ENCODE results near the gene MLXIP.
A peak's percentile ranks its signal among the peaks of the same experiment; 100 is the strongest.

The MLXIP gene

GRCh38 chr12:122064780-122065588 is 13.6 kb upstream of the MLXIP start (continued):
- TF ChIP-seq ATF2 (tag by site-specific recombination; IDR thresholded peaks at IDR 0.05; ENCODE audit: low read depth), result 0 out of 2 replicates have a peak, but pooled peaks have one; percentile 20
- TF ChIP-seq ZNF488 (tag by site-specific recombination; IDR thresholded peaks at IDR 0.05), result no peak
- TF ChIP-seq ZEB2 (tag by site-specific recombination; IDR thresholded peaks at IDR 0.05), result 0 out of 2 replicates have a peak, but pooled peaks have one; percentile 17
- TF ChIP-seq ZBTB10 (tag by site-specific recombination; IDR thresholded peaks at IDR 0.05), result no peak
- TF ChIP-seq ZNF76 (tag by site-specific recombination; IDR thresholded peaks at IDR 0.05; ENCODE audit: borderline replicate concordance, low read depth), result peak; percentile 72; the same call in 1 of the 2 replicates
- TF ChIP-seq ZBTB20 (tag by site-specific recombination; IDR thresholded peaks at IDR 0.05), result peak; percentile 47; the same call in 1 of the 2 replicates
- no peak for TF ChIP-seq GLIS1 (tag by site-specific recombination; IDR thresholded peaks at IDR 0.05)
- no peak for TF ChIP-seq ZNF174 (tag by site-specific recombination; IDR thresholded peaks at IDR 0.05)
- TF ChIP-seq ZNF645 (tag by site-specific recombination; IDR thresholded peaks at IDR 0.05), result no peak
- TF ChIP-seq SP2 (tag by site-specific recombination; IDR thresholded peaks at IDR 0.05), result peak; percentile 81
- TF ChIP-seq TRIM28 (IDR thresholded peaks at IDR 0.05; ENCODE audit: borderline replicate concordance, low read length), result no peak
- no peak for TF ChIP-seq ZFP69B (tag by site-specific recombination; IDR thresholded peaks at IDR 0.05)
- TF ChIP-seq OSR2 (tag by site-specific recombination; IDR thresholded peaks at IDR 0.05), result no peak
- peak; percentile 55; the same call in 1 of the 2 replicates for TF ChIP-seq IKZF3 (tag by site-specific recombination; IDR thresholded peaks at IDR 0.05)
- TF ChIP-seq ZNF23 (tag by site-specific recombination; IDR thresholded peaks at IDR 0.05; ENCODE audit: borderline replicate concordance), result no peak
- TF ChIP-seq GLI2 (tag by site-specific recombination; IDR thresholded peaks at IDR 0.05; ENCODE audit: borderline replicate concordance, low read depth), result no peak
- peak; percentile 95 for TF ChIP-seq ZBTB17 (tag by site-specific recombination; IDR thresholded peaks at IDR 0.05)
- TF ChIP-seq YY1 (tag by site-specific recombination; IDR thresholded peaks at IDR 0.05), result no peak
- TF ChIP-seq ZNF311 (tag by site-specific recombination; IDR thresholded peaks at IDR 0.05; ENCODE audit: borderline replicate concordance), result no peak
- TF ChIP-seq WT1 (tag by site-specific recombination; IDR thresholded peaks at IDR 0.05), result peak; percentile 9; the same call in 1 of the 2 replicates
- peak; percentile 56; the same call in 1 of the 2 replicates for TF ChIP-seq EGR2 (tag by site-specific recombination; IDR thresholded peaks at IDR 0.05; ENCODE audit: low read depth)
- peak; percentile 69 for TF ChIP-seq SP3 (tag by site-specific recombination; IDR thresholded peaks at IDR 0.05)
- TF ChIP-seq KLF1 (tag by site-specific recombination; IDR thresholded peaks at IDR 0.05), result no peak
- peak; percentile 79 for TF ChIP-seq FEZF1 (tag by site-specific recombination; IDR thresholded peaks at IDR 0.05)
- TF ChIP-seq INSM2 (tag by site-specific recombination; IDR thresholded peaks at IDR 0.05), result no peak
- TF ChIP-seq GLIS2 (tag by site-specific recombination; IDR thresholded peaks at IDR 0.05), result peak; percentile 69
- TF ChIP-seq ZNF677 (tag by site-specific recombination; IDR thresholded peaks at IDR 0.05), result no peak
- TF ChIP-seq ZNF341 (tag by site-specific recombination; IDR thresholded peaks at IDR 0.05; ENCODE audit: low read depth), result peak; percentile 72
- no peak for TF ChIP-seq ZNF391 (tag by site-specific recombination; IDR thresholded peaks at IDR 0.05; ENCODE audit: borderline replicate concordance, low read depth)
- no peak for TF ChIP-seq ZSCAN30 (tag by site-specific recombination; IDR thresholded peaks at IDR 0.05)
- peak; percentile 73 for TF ChIP-seq SCRT2 (tag by site-specific recombination; IDR thresholded peaks at IDR 0.05)
- TF ChIP-seq ZNF202 (tag by site-specific recombination; IDR thresholded peaks at IDR 0.05; ENCODE audit: borderline replicate concordance), result no peak

Data from HEK293 (cell line).